Activated T-cell treated with anti-CD3 and anti-CD28 coated beads, Interleukin-2, amount 50 U/mL, for 24 hours (primary cell): ENCODE measurements around the gene LSS.
"Not testable (repeated sequence)": the region's sequence is repeated elsewhere in the genome, so short reads cannot be mapped to it uniquely, and the experiment has no call there.

ENCODE experiments used
- DNase-seq: peaks from one replicate; pipeline ENCODE4 v3.0.0-alpha.2; 2020
- H3K27ac Mint-ChIP-seq: 2 replicates; pipeline ENCODE4 v1.8.0; 2020; ENCODE audit warnings: mild to moderate bottlenecking, mixed read lengths
- H3K27me3 Mint-ChIP-seq: 2 replicates; pipeline ENCODE4 v1.8.0; 2020; ENCODE audit warnings: mixed read lengths
- H3K36me3 Mint-ChIP-seq: 2 replicates; pipeline ENCODE4 v1.8.0; 2020; ENCODE audit warnings: low read depth, mixed read lengths
- H3K4me1 Mint-ChIP-seq: 2 replicates; pipeline ENCODE4 v1.8.0; 2020; ENCODE audit warnings: low read depth, mixed read lengths
- H3K4me3 Mint-ChIP-seq: 2 replicates; pipeline ENCODE4 v1.8.0; 2020; ENCODE audit warnings: mild to moderate bottlenecking, moderate library complexity, mixed read lengths
- H3K9me3 Mint-ChIP-seq: 2 replicates; pipeline ENCODE4 v1.8.0; 2020; ENCODE audit warnings: mixed read lengths

LSS gene

DNA sequence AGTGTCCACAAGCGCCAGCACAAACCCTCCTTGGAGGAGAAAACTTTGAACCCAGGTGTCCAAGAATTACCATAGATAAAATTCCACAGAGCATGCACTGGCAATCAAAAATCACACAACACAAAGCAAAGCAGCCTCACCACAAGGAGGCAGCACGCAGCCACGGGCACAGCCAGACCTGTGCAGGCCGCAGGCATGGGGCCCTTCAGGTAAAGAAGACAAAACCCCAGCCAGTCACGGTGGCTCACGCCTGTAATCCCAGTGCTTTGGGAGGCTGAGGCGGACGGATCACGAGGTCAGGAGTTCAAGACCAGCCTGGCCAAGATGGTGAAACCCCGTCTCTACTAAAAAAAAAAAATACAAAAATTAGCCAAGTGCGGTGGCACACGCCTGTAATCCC lies 81.1 kb downstream of the LSS start:
- H3K9me3 Mint-ChIP-seq, H3K27me3 Mint-ChIP-seq, H3K36me3 Mint-ChIP-seq, H3K4me3 Mint-ChIP-seq, H3K27ac Mint-ChIP-seq: not testable (repeated sequence)
- peak; percentile 62 for DNase-seq
- H3K4me1 Mint-ChIP-seq = peaks cover 14% of the 10 kb centered on the region

GRCh38 chr21:46146856-46147255 lies 81.7 kb downstream of the LSS start:
- no peaks in the 10 kb centered on the region for H3K36me3 Mint-ChIP-seq
- peaks cover 14% of the 10 kb centered on the region for H3K4me1 Mint-ChIP-seq
- no peaks in the 10 kb centered on the region for H3K9me3 Mint-ChIP-seq
- H3K4me3 Mint-ChIP-seq = no peak overlapping the region
- no peak for DNase-seq
- H3K27me3 Mint-ChIP-seq = no peaks in the 10 kb centered on the region
- no peak overlapping the region for H3K27ac Mint-ChIP-seq

DNA sequence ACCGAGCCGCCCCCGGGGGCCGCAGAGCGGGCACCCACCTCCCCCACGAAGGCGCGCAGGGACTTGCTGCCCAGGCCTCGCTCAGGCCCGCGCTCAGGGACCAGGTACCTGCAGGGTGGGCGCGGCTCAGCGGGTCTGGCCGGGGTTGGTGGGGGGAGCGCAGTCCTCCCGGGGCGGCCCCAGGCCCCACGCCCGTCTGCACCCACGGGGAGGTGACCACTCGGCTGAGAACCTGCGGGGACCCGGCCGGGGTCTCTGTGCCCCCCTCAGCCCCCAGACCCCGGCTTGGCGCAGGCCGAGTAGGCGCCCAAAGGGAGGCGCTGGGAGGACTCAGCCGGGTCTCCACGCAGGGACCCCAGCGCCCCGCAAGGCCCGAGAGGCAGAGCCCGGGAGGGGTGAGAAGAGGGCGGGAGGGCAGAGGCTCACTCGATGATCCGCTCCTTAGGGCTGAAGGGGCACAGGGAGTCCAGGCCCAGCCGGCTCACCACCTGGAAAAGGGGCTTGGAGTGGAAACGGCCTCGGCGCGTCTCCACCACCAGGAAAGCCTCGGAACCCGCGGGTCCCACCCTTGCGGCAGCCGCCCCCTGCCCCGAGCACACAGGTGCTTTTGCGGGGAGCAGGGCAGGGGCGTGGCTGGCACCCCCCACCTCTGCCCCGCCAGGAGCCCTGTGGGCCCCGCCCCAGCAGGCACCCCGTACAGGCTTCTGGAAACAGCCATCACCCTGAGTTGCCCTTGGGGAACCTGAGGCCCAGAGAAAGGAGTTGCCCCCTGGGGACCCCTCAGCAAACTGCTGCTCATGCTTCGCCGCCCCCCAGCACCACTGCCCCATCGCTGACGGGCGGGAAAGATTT lies 82.5 kb downstream of the LSS start:
- no peak for DNase-seq
- peaks cover 14% of the 10 kb centered on the region for H3K4me1 Mint-ChIP-seq
- no peaks in the 10 kb centered on the region for H3K36me3 Mint-ChIP-seq
- no peaks in the 10 kb centered on the region for H3K27me3 Mint-ChIP-seq
- no peak overlapping the region for H3K27ac Mint-ChIP-seq
- H3K4me3 Mint-ChIP-seq = no peak overlapping the region
- H3K9me3 Mint-ChIP-seq = no peaks in the 10 kb centered on the region

DNA sequence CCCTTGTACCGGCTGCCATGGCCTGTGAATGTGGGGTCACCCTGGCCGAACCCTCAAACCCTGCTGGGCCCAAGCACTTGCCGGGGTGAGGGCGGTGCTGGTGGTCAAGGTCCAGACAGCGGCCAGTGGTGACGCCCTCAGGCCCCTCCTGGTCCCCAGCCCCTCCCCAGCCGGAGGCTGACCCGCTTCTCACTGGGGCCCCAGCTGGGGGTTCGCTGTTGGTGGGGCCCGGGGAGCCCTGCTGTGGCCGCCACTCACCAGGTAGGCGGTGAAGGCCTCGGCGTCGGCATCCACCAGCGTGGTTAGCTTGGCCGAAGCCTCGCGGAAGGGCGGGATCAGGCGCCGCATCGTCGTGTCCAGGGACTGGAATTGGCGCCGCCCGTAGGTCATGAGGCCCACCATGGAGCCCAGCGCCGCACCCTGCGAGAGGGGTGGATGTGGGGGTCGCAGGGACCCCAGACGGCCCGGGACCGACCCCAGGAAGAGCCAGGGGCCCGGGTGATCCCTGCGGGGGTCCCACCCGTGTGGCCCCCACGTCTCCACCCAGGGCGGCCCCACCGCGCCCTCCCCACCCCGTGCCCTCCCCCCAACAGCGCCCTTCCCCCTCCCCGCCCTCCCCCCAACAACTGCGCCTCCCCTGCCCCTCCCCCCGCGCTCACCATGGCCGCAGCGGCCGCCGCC lies 83.3 kb downstream of the LSS start:
- Mint-ChIP-seq H3K9me3 (no peaks in the 10 kb centered on the region), H3K4me3 (no peak overlapping the region), H3K27me3 (no peaks in the 10 kb centered on the region), H3K27ac (no peak overlapping the region), H3K4me1 (peaks cover 14% of the 10 kb centered on the region), H3K36me3 (no peaks in the 10 kb centered on the region)
- DNase-seq = no peak

DNA sequence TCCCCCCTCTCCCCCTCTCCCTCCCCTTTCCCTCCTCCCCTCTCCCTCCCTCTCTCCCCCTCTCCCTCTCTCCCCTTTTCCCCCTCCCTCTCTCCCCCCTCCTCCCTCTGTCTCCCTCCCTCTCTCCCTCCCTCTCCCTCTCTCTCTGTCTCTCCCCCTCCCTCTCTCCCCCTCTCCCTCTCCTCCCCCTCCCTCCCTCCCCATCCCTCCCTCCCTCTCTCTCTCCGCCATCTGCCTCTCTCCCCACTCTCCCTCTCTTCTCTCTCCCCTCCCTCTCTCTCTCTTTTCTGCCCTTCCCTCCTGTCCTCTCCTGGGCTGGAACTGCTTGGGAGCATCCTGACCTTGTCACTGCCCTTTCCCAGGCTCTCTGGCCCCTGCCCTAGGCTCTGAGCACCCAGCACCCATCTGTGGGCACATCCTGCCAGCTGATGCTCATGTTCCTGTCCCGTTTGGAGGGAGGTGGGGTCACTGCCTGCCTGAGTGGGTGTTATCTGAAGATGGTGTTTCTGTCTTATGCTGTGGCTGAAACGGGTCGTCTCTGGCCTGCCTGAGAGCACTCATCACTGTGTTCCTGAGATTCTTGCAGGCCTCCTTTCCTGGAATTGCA lies 84.0 kb downstream of the LSS start:
- no peaks in the 10 kb centered on the region for H3K36me3 Mint-ChIP-seq
- peak overlapping the region; percentile 76 for H3K27ac Mint-ChIP-seq
- no peak overlapping the region for H3K4me3 Mint-ChIP-seq
- peaks cover 14% of the 10 kb centered on the region for H3K4me1 Mint-ChIP-seq
- no peaks in the 10 kb centered on the region for H3K27me3 Mint-ChIP-seq
- H3K9me3 Mint-ChIP-seq = no peaks in the 10 kb centered on the region
- no peak for DNase-seq

DNA sequence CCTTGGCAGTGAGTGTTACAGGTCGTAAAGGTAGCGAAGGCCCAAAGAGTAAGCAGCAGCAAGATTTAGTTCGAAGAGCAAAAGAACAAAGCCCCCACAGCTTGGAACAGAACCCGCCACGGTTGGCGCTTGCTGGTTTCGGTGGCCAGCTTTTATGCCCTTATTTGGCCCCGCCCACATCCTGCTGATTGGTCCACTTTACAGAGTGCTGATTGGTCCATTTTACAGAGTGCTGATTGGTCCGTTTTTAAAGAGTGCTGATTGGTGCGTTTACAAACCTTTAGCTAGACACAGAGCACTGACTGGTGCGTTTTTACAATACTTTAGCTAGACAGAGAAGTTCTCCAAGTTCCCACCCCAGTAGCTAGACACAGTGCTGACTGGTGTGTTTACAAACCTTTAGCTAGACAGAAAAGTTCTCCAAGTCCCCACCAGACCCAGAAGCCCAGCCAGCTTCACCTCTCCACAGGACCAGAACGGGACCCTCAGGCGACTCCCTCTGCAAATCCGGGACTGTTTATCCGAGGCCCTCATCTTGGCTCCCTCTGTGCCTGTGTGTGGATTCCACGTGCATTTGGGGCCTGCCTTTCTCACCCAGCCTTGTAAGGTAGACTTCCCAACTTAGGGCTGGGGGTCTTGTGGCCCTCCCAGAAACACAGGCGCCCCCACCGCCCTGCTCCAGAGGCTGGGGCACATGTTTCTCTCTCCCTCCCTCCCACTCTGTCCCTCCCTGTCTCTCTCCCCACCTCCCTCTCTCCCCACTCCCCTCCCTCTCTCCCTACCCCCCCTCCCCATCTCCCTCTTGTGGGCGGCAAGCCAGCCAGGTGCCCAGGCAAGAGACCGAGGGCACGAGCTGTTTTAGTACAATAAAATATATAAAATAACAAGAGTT lies 85.7 kb downstream of the LSS start:
- peak overlapping the region; percentile 52 for H3K27ac Mint-ChIP-seq
- H3K27me3 Mint-ChIP-seq = no peaks in the 10 kb centered on the region
- no peaks in the 10 kb centered on the region for H3K36me3 Mint-ChIP-seq
- no peak overlapping the region for H3K4me3 Mint-ChIP-seq
- peaks cover 14% of the 10 kb centered on the region for H3K4me1 Mint-ChIP-seq
- no peaks in the 10 kb centered on the region for H3K9me3 Mint-ChIP-seq
- no peak for DNase-seq

- no peaks in the 10 kb centered on the region for H3K36me3 Mint-ChIP-seq
- no peak overlapping the region for H3K27ac Mint-ChIP-seq
- H3K4me3 Mint-ChIP-seq = no peak overlapping the region
- H3K9me3 Mint-ChIP-seq = no peaks in the 10 kb centered on the region
- no peak for DNase-seq
- no peaks in the 10 kb centered on the region for H3K27me3 Mint-ChIP-seq
- peaks cover 14% of the 10 kb centered on the region for H3K4me1 Mint-ChIP-seq
Observed at GRCh38 chr21:46141767-46142581, 86.6 kb downstream of the LSS start.

DNA sequence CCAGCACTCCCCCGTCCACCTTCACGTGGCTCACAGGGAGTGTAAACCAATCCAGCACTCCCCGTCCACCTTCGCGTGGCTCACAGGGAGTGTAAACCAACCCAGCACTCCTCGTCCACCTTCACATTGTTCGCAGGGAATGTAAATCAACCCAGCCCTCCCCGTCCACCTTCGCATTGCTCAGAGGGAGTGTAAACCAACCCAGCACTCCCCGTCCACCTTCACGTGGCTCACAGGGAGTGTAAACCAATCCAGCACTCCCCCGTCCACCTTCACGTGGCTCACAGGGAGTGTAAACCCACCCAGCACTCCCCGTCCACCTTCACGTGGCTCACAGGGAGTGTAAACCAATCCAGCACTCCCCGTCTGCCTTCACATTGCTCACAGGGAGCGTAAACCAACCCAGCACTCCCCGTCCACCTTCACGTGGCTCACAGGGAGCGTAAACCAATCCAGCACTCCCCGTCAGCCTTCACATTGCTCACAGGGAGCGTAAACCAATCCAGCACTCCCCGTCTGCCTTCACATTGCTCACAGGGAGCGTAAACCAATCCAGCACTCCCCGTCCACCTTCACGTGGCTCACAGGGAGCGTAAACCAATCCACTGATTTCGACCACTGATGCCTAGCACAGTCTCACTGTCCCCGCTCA lies 88.1 kb downstream of the LSS start:
- H3K9me3 Mint-ChIP-seq, H3K4me3 Mint-ChIP-seq, H3K27me3 Mint-ChIP-seq, H3K27ac Mint-ChIP-seq, H3K36me3 Mint-ChIP-seq, DNase-seq: not testable (repeated sequence)
- H3K4me1 Mint-ChIP-seq = peaks cover 14% of the 10 kb centered on the region

DNA sequence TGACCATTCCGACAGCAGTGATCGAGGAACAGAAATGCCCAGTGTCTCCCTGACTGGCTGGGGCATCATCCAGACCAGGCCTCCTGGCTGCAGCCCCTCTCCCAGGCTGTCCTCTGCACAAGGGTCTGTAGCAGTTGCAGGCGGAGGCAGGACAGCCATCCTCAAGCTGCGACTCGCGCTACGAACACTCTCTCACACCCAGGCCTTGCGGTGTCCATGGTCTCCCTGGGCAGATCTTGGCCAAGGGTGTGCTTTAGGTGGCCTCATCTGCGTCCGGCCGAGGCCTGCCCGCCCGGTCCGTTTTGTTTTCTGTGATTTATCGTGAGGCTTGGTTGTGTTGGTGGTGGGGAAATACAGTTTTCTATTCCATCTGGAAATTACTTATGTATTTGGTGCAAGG lies 88.9 kb downstream of the LSS start:
- DNase-seq = no peak
- Mint-ChIP-seq H3K4me3 (no peak overlapping the region), H3K36me3 (no peaks in the 10 kb centered on the region), H3K27me3 (peaks cover 3% of the 10 kb centered on the region), H3K4me1 (peaks cover 12% of the 10 kb centered on the region), H3K9me3 (no peaks in the 10 kb centered on the region), H3K27ac (no peak overlapping the region)

- no peak for DNase-seq
- no peak overlapping the region for H3K4me3 Mint-ChIP-seq
- H3K4me1 Mint-ChIP-seq = peaks cover 3% of the 10 kb centered on the region
- no peaks in the 10 kb centered on the region for H3K36me3 Mint-ChIP-seq
- no peaks in the 10 kb centered on the region for H3K9me3 Mint-ChIP-seq
- H3K27me3 Mint-ChIP-seq = peaks cover 3% of the 10 kb centered on the region
- H3K27ac Mint-ChIP-seq = no peak overlapping the region
Observed at GRCh38 chr21:46138383-46138970, 90.1 kb downstream of the LSS start.
